ENCODE results near the gene PLA2G3. TPM values are rescaled to one million over a fixed set of nuclear protein-coding genes. Genes with fewer than 3 reads are reported as not detected.

PLA2G3 gene
- total and polyA plus RNA-seq, 2 experiments from 2014 or later: 18.0 to 34.5 TPM

GRCh38 chr22:31084811-31085492 is 55.4 kb downstream of the PLA2G3 start:
- peak; percentile 54 for ATAC-seq

More at GRCh38 chr22:31084811-31085492, 55.4 kb downstream of the PLA2G3 start:
- peak overlapping the region; percentile 85 for H2AFZ ChIP-seq
- H3F3A ChIP-seq (replicated peaks; ENCODE audit: low read depth): peaks cover 7% of the 10 kb centered on the region; the same call in 1 of the 2 replicates
- H3K4me1 Mint-ChIP-seq: peaks cover 35% of the 10 kb centered on the region
- peak overlapping the region; percentile 100 for H3K4me2 ChIP-seq
- peak overlapping the region; percentile 97 for H3K27ac ChIP-seq (ENCODE audit: low read depth)
- peak; percentile 98 for DNase-seq (ENCODE audit: low spot score)
- H3K9me2 ChIP-seq (ENCODE audit: insufficient read depth): no peaks in the 10 kb centered on the region
- H4K20me1 ChIP-seq (replicated peaks; ENCODE audit: insufficient read depth): peaks cover 4% of the 10 kb centered on the region; the same call in 1 of the 2 replicates
- H3K27ac Mint-ChIP-seq: peak overlapping the region; percentile 78
- no peaks in the 10 kb centered on the region for H3K9me3 Mint-ChIP-seq
- peak overlapping the region; percentile 94 for H3K4me3 Mint-ChIP-seq
- H3K27me3 Mint-ChIP-seq (ENCODE audit: insufficient read depth, low read depth, poor library complexity): peaks cover 26% of the 10 kb centered on the region
- H3K79me2 ChIP-seq (replicated peaks; ENCODE audit: insufficient read depth): peaks cover 12% of the 10 kb centered on the region
- TF ChIP-seq JUNB (IDR thresholded peaks at IDR 0.05; ENCODE audit: unreplicated experiment) (no peak), ZNF462 (CRISPR knock-in tag; IDR thresholded peaks at IDR 0.05) (no peak), CTCF (conservative IDR thresholded peaks at IDR 0.05; ENCODE audit: low read depth in 2 of 2) (peak; percentile 71 to 87), ZNF114 (CRISPR knock-in tag; IDR thresholded peaks at IDR 0.05) (no peak), CREB1 (CRISPR knock-in tag; IDR thresholded peaks at IDR 0.05; ENCODE audit: low read depth) (no peak), POLR2AphosphoS5 (IDR thresholded peaks at IDR 0.05; ENCODE audit: low read depth) (peak; percentile 83), REST (IDR thresholded peaks at IDR 0.05; ENCODE audit: unreplicated experiment) (no peak), EZH2 (IDR thresholded peaks at IDR 0.05; ENCODE audit: low read depth, unreplicated experiment) (no peak), ZNF331 (CRISPR knock-in tag; IDR thresholded peaks at IDR 0.05; ENCODE audit: low read depth) (no peak), EZH2phosphoT487 (IDR thresholded peaks at IDR 0.05; ENCODE audit: unreplicated experiment) (no peak), NANOG (IDR thresholded peaks at IDR 0.05; ENCODE audit: borderline replicate concordance) (no peak), ETS1 (IDR thresholded peaks at IDR 0.05) (peak; percentile 65; the same call in 1 of the 2 replicates), STAT1 (IDR thresholded peaks at IDR 0.05; ENCODE audit: unreplicated experiment) (no peak)
- peaks cover 21% of the 10 kb centered on the region for H3K4me1 ChIP-seq (ENCODE audit: insufficient read depth)
- no peaks in the 10 kb centered on the region for H3K36me3 ChIP-seq (ENCODE audit: insufficient read depth)
- H3K36me3 Mint-ChIP-seq (ENCODE audit: low read depth): no peaks in the 10 kb centered on the region; the same call in 2 of the 3 replicates
- H3K27me3 ChIP-seq (ENCODE audit: insufficient read depth): peaks cover 9% of the 10 kb centered on the region
- H3K4me3 ChIP-seq: peak overlapping the region; percentile 96

Measured in GM23338 (cell line).